NCI-H2196 (cell line): Measurements from ENCODE around the gene CLIC6.

Experiments used
- DNase-seq: peaks from one replicate; lab custom pipeline; 2025; ENCODE audit not compliant: unreplicated experiment; lab: John Stamatoyannopoulos, UW

Gene CLIC6

GRCh38 chr21:34762786-34763185 is 94.0 kb downstream of the CLIC6 start:
- DNase-seq = no peak

- DNase-seq = no peak
Measured at GRCh38 chr21:34764715-34765284, 96.0 kb downstream of the CLIC6 start.

GRCh38 chr21:34765619-34766018 is 96.8 kb downstream of the CLIC6 start:
- DNase-seq = no peak

- DNase-seq = no peak
Measured at GRCh38 chr21:34766862-34767261, 98.1 kb downstream of the CLIC6 start.
